CD4-positive, alpha-beta memory T cell (primary cell): ENCODE results near the gene DDA1. TPM values are rescaled to one million over a fixed set of nuclear protein-coding genes. Genes with fewer than 3 reads are reported as not detected.
A peak's percentile ranks its signal among the peaks of the same experiment; 100 is the strongest.

Experiments
- CTCF ChIA-PET: fragments of 350-600 bp; sonication (Branson Sonifier 250); formaldehyde crosslinking; loops from one replicate; lab custom pipeline; 2021; ENCODE audit warnings: inconsistent platforms; ENCODE audit not compliant: partially characterized antibody; lab: Charles Lee
- POLR2A ChIA-PET: fragments of 350-600 bp; sonication (Branson Sonifier 250); formaldehyde crosslinking; loops from one replicate; lab custom pipeline; 2021; ENCODE audit not compliant: partially characterized antibody; lab: Charles Lee
- DNase-seq, 5 donors: peaks; one replicate each; pipeline versions ENCODE4 v3.0.0 to v3.0.0-alpha.2; 2020 to 2022; ENCODE audit warnings: mixed read lengths in 1 of 5
- H3K27ac ChIP-seq: one replicate; pipeline ENCODE4 v1.7.0; 2013; ENCODE audit warnings: low read depth, low read length
- H3K27me3 ChIP-seq: 2 replicates; pipeline ENCODE4 v1.7.0; 2013; ENCODE audit warnings: mild to moderate bottlenecking, low read length, moderate library complexity; ENCODE audit not compliant: insufficient read depth
- H3K36me3 ChIP-seq: 2 replicates; pipeline ENCODE4 v1.7.0; 2013; ENCODE audit warnings: mild to moderate bottlenecking, low read length, moderate library complexity; ENCODE audit not compliant: insufficient read depth
- H3K4me1 ChIP-seq: 2 replicates; pipeline ENCODE4 v1.7.0; 2013; ENCODE audit warnings: mild to moderate bottlenecking, low read length, moderate library complexity; ENCODE audit not compliant: insufficient read depth
- H3K4me3 ChIP-seq, 2 donors: one replicate each; pipeline ENCODE4 v1.7.0; 2013; ENCODE audit warnings: low read length in 2 of 2, mild to moderate bottlenecking in 1 of 2
- H3K9me3 ChIP-seq, 2 donors: one replicate each; pipeline ENCODE4 v1.7.0; 2013; ENCODE audit warnings: low read length in 2 of 2, control low read depth in 1 of 2; ENCODE audit not compliant: control insufficient read depth in 1 of 2
- H3K27ac Mint-ChIP-seq, 7 donors: one replicate each; pipeline ENCODE4 v1.8.0; 2020 to 2021; ENCODE audit warnings: mixed read lengths in 7 of 7, mild to moderate bottlenecking in 6 of 7, inconsistent platforms in 3 of 7, moderate library complexity in 3 of 7
- H3K27me3 Mint-ChIP-seq, 2 donors: one replicate each; pipeline ENCODE4 v1.8.0; 2020 to 2021; ENCODE audit warnings: mixed read lengths in 2 of 2
- H3K36me3 Mint-ChIP-seq, 2 donors: one replicate each; pipeline ENCODE4 v1.8.0; 2020 to 2021; ENCODE audit warnings: mixed read lengths in 2 of 2, inconsistent platforms in 1 of 2, mild to moderate bottlenecking in 1 of 2
- H3K4me1 Mint-ChIP-seq, 4 donors: one replicate each; pipeline ENCODE4 v1.8.0; 2020 to 2021; ENCODE audit warnings: mixed read lengths in 4 of 4, mild to moderate bottlenecking in 1 of 4
- H3K4me3 Mint-ChIP-seq, 8 donors: one replicate each; pipeline ENCODE4 v1.8.0; 2020 to 2021; ENCODE audit warnings: mixed read lengths in 8 of 8, mild to moderate bottlenecking in 7 of 8, moderate library complexity in 6 of 8, inconsistent platforms in 3 of 8
- H3K9me3 Mint-ChIP-seq, 8 donors: one replicate each; pipeline ENCODE4 v1.8.0; 2020 to 2021; ENCODE audit warnings: mixed read lengths in 8 of 8, mild to moderate bottlenecking in 5 of 8, inconsistent platforms in 3 of 8, moderate library complexity in 1 of 8
- intact Hi-C: fragments of 100-400 bp; cut with micrococcal nuclease; formaldehyde crosslinking; loops from one replicate; pipeline ENCODE4 v1.15.1; 2023
- polyA plus RNA-seq, 2 donors: library from polyadenylated mRNA; unstranded; fragments of 300-500 nt; fragmentation: Illumina TruSeq; gene quantifications; one replicate each; pipeline ENCODE4 v1.2.3, GENCODE V29; 2021
- total RNA-seq, 2 experiments: library from RNA; stranded (reverse); gene quantifications; one replicate each; pipeline ENCODE4 v1.2.3, GENCODE V29; 2021

Gene DDA1
- total and polyA plus RNA-seq, 4 experiments from 2014 or later, result 31.6 to 42.6 (median 39.5) TPM

GRCh38 chr19:17346109-17346671 lies 36.8 kb downstream of the DDA1 start:
- peaks cover 5 to 7% (median 6%) of the 10 kb centered on the region in 4 donors for H3K4me1 Mint-ChIP-seq
- H3K36me3 Mint-ChIP-seq, result no peaks in the 10 kb centered on the region
- CTCF ChIA-PET, result interaction anchor here (0.7 to 4.0 kb wide), 16 partner anchors 10 to 119 kb away, joined by 3 to 24 read pairs (median 4); partner anchors contain the start of genes ANO8 and DDA1
- H3K4me3 Mint-ChIP-seq, result peak overlapping the region in 1 of 8 donors; percentile 29
- POLR2A ChIA-PET, result interaction anchor here (1.0 kb wide), 1 partner anchor 11 kb away, joined by 4 read pairs; no protein-coding TSS in a partner anchor
- Histone ChIP-seq H3K4me1 (no peaks in the 10 kb centered on the region), H3K9me3 (no peaks in the 10 kb centered on the region), H3K36me3 (no peaks in the 10 kb centered on the region), H3K27me3 (no peaks in the 10 kb centered on the region), H3K27ac (no peak overlapping the region), H3K4me3 (no peak overlapping the region)
- peak overlapping the region in 1 of 7 donors; percentile 46 for H3K27ac Mint-ChIP-seq
- intact Hi-C loops, result loop anchor here (1.0 kb wide), 3 partner anchors 9 to 54 kb away; partner anchors contain the start of gene GTPBP3
- no peaks in the 10 kb centered on the region for H3K9me3 Mint-ChIP-seq
- peak in 4 of 5 donors; percentile 66 to 71 (median 68) for DNase-seq
- H3K27me3 Mint-ChIP-seq, result peaks cover 10 to 11% of the 10 kb centered on the region in 2 donors

- no peaks in the 10 kb centered on the region for H3K27me3 ChIP-seq
- H3K36me3 ChIP-seq, result no peaks in the 10 kb centered on the region
- DNase-seq, result no peak
- no peak overlapping the region for H3K4me3 ChIP-seq
- ChIA-PET POLR2A (no interaction called here), CTCF (interaction anchor here (0.7 to 4.0 kb wide), 6 partner anchors 12 to 118 kb away, joined by 4 to 24 read pairs (median 10); partner anchors contain the start of genes ANO8 and MVB12A)
- no peaks in the 10 kb centered on the region for H3K9me3 ChIP-seq
- H3K4me1 ChIP-seq, result no peaks in the 10 kb centered on the region
- peaks cover 5 to 11% (median 8%) of the 10 kb centered on the region in 4 donors for H3K4me1 Mint-ChIP-seq
- H3K36me3 Mint-ChIP-seq, result no peaks in the 10 kb centered on the region
- H3K4me3 Mint-ChIP-seq, result no peak overlapping the region
- H3K27ac ChIP-seq, result no peak overlapping the region
- H3K27ac Mint-ChIP-seq, result no peak overlapping the region
- no peaks in the 10 kb centered on the region for H3K9me3 Mint-ChIP-seq
- intact Hi-C loops, result no loop called here
- H3K27me3 Mint-ChIP-seq, result peaks cover 10 to 16% of the 10 kb centered on the region in 2 donors
These were observed 38.0 kb downstream of the DDA1 start for GRCh38 chr19:17347361-17347760.

GRCh38 chr19:17347877-17348276 lies 38.5 kb downstream of the DDA1 start:
- H3K4me3 ChIP-seq, result no peak overlapping the region
- H3K27me3 Mint-ChIP-seq, result peaks cover 10 to 17% of the 10 kb centered on the region in 2 donors
- H3K4me1 Mint-ChIP-seq, result peaks cover 5 to 11% (median 7%) of the 10 kb centered on the region in 4 donors
- DNase-seq, result no peak
- H3K4me1 ChIP-seq, result no peaks in the 10 kb centered on the region
- H3K27ac Mint-ChIP-seq, result no peak overlapping the region
- no peaks in the 10 kb centered on the region for H3K36me3 ChIP-seq
- no peak overlapping the region for H3K4me3 Mint-ChIP-seq
- H3K27ac ChIP-seq, result no peak overlapping the region
- H3K9me3 Mint-ChIP-seq, result no peaks in the 10 kb centered on the region
- no peaks in the 10 kb centered on the region for H3K36me3 Mint-ChIP-seq
- CTCF ChIA-PET, result interaction anchor here (1.2 to 4.0 kb wide), 5 partner anchors 13 to 117 kb away, joined by 4 to 24 read pairs (median 11); partner anchors contain the start of gene ANO8
- POLR2A ChIA-PET, result no interaction called here
- no peaks in the 10 kb centered on the region for H3K27me3 ChIP-seq
- intact Hi-C loops, result no loop called here
- H3K9me3 ChIP-seq, result no peaks in the 10 kb centered on the region

GRCh38 chr19:17348700-17349099 lies 39.3 kb downstream of the DDA1 start:
- no peaks in the 10 kb centered on the region for H3K36me3 ChIP-seq
- no peaks in the 10 kb centered on the region for H3K27me3 ChIP-seq
- Mint-ChIP-seq H3K36me3 (no peaks in the 10 kb centered on the region), H3K9me3 (no peaks in the 10 kb centered on the region), H3K27me3 (peaks cover 10 to 22% of the 10 kb centered on the region in 2 donors), H3K4me1 (peaks cover 5 to 11% (median 7%) of the 10 kb centered on the region in 4 donors), H3K4me3 (no peak overlapping the region), H3K27ac (no peak overlapping the region)
- no peaks in the 10 kb centered on the region for H3K4me1 ChIP-seq
- intact Hi-C loops, result no loop called here
- no peak overlapping the region for H3K27ac ChIP-seq
- ChIA-PET POLR2A (no interaction called here), CTCF (interaction anchor here (0.8 to 2.1 kb wide), 2 partner anchors 15 to 37 kb away, joined by 3 to 8 read pairs; no protein-coding TSS in a partner anchor)
- no peak overlapping the region for H3K4me3 ChIP-seq
- no peaks in the 10 kb centered on the region for H3K9me3 ChIP-seq
- DNase-seq, result no peak

- no peaks in the 10 kb centered on the region for H3K36me3 Mint-ChIP-seq
- H3K27ac Mint-ChIP-seq, result no peak overlapping the region
- Histone ChIP-seq H3K27ac (no peak overlapping the region), H3K36me3 (no peaks in the 10 kb centered on the region), H3K4me1 (no peaks in the 10 kb centered on the region), H3K4me3 (no peak overlapping the region), H3K27me3 (no peaks in the 10 kb centered on the region), H3K9me3 (no peaks in the 10 kb centered on the region)
- intact Hi-C loops, result no loop called here
- H3K4me3 Mint-ChIP-seq, result no peak overlapping the region
- H3K9me3 Mint-ChIP-seq, result peaks cover 0 to 2% (median 0%) of the 10 kb centered on the region in 8 donors
- ChIA-PET POLR2A (no interaction called here), CTCF (no interaction called here)
- peaks cover 10 to 22% of the 10 kb centered on the region in 2 donors for H3K27me3 Mint-ChIP-seq
- H3K4me1 Mint-ChIP-seq, result peaks cover 0 to 5% (median 1%) of the 10 kb centered on the region in 4 donors
- no peak for DNase-seq
These were observed 42.6 kb downstream of the DDA1 start for GRCh38 chr19:17351815-17352435.

GRCh38 chr19:17352608-17353280 lies 43.4 kb downstream of the DDA1 start:
- Mint-ChIP-seq H3K27ac (no peak overlapping the region), H3K27me3 (peaks cover 10 to 19% of the 10 kb centered on the region in 2 donors), H3K4me3 (no peak overlapping the region), H3K4me1 (peaks cover 0 to 5% (median 1%) of the 10 kb centered on the region in 4 donors), H3K36me3 (no peaks in the 10 kb centered on the region), H3K9me3 (peaks cover 0 to 2% (median 0%) of the 10 kb centered on the region in 8 donors)
- DNase-seq, result no peak
- intact Hi-C loops, result no loop called here
- Histone ChIP-seq H3K9me3 (no peaks in the 10 kb centered on the region), H3K4me1 (no peaks in the 10 kb centered on the region), H3K36me3 (no peaks in the 10 kb centered on the region), H3K27ac (no peak overlapping the region), H3K4me3 (no peak overlapping the region), H3K27me3 (no peaks in the 10 kb centered on the region)
- POLR2A ChIA-PET, result no interaction called here
- CTCF ChIA-PET, result no interaction called here

GRCh38 chr19:17353386-17353785 lies 44.0 kb downstream of the DDA1 start:
- peaks cover 0 to 2% (median 0%) of the 10 kb centered on the region in 8 donors for H3K9me3 Mint-ChIP-seq
- H3K36me3 Mint-ChIP-seq, result no peaks in the 10 kb centered on the region
- H3K4me3 Mint-ChIP-seq, result no peak overlapping the region
- Histone ChIP-seq H3K9me3 (no peaks in the 10 kb centered on the region), H3K36me3 (no peaks in the 10 kb centered on the region), H3K27me3 (no peaks in the 10 kb centered on the region), H3K27ac (no peak overlapping the region), H3K4me1 (no peaks in the 10 kb centered on the region), H3K4me3 (no peak overlapping the region)
- peaks cover 7 to 17% of the 10 kb centered on the region in 2 donors for H3K27me3 Mint-ChIP-seq
- H3K4me1 Mint-ChIP-seq, result peaks cover 0 to 5% (median 1%) of the 10 kb centered on the region in 4 donors
- peak overlapping the region in 1 of 7 donors; percentile 15 for H3K27ac Mint-ChIP-seq
- no peak for DNase-seq
- POLR2A ChIA-PET, result no interaction called here
- CTCF ChIA-PET, result no interaction called here
- intact Hi-C loops, result no loop called here
